HL-60 (cell line): Measurements from ENCODE around the gene KAT2B.

Source experiments
- DNase-seq, 2 experiments: peaks; one replicate each; pipeline ENCODE4 v3.0.0-alpha.2; 2010 to 2020; ENCODE audit warnings: low read depth in 1 of 2, low spot score in 1 of 2
- H3K27ac ChIP-seq: fragments of 250-450 bp; sonication (Bioruptor Pico); replicated peaks from 2 replicates; pipeline ENCODE4 v1.5.1; 2020; ENCODE audit warnings: mild to moderate bottlenecking, moderate library complexity
- H3K27me3 ChIP-seq: fragments of 250-450 bp; sonication (Bioruptor Pico); 2 replicates; pipeline ENCODE4 v1.5.1; 2021; ENCODE audit warnings: mild to moderate bottlenecking, moderate library complexity; ENCODE audit not compliant: insufficient read depth, poor library complexity, severe bottlenecking
- H3K4me3 ChIP-seq: replicated peaks from 2 replicates; pipeline ENCODE4 v1.5.1; 2011; ENCODE audit warnings: mild to moderate bottlenecking, control low read depth, low read length; ENCODE audit not compliant: insufficient read depth
- GABPA ChIP-seq: IDR thresholded peaks from 2 replicates; pipeline ENCODE4 v1.6.1; 2012; ENCODE audit warnings: low read depth
- POLR2AphosphoS5 ChIP-seq: IDR thresholded peaks from 2 replicates; pipeline ENCODE4 v1.6.1; 2012; ENCODE audit warnings: low read depth
- SPI1 ChIP-seq: IDR thresholded peaks from 2 replicates; pipeline ENCODE4 v1.6.1; 2012; ENCODE audit warnings: low read depth, mild to moderate bottlenecking, borderline replicate concordance
- TF ChIP-seq, protein P1 (sequence below): IDR thresholded peaks from one replicate; pipeline ENCODE4 v1.5.1; 2011; ENCODE audit warnings: low read length, control low read depth, inconsistent platforms; ENCODE audit not compliant: insufficient read depth
- TF ChIP-seq, protein P2 (sequence below): IDR thresholded peaks from 2 replicates; pipeline ENCODE4 v1.6.1; 2012; ENCODE audit warnings: low read depth; ENCODE audit not compliant: insufficient replicate concordance

The KAT2B gene

DNA sequence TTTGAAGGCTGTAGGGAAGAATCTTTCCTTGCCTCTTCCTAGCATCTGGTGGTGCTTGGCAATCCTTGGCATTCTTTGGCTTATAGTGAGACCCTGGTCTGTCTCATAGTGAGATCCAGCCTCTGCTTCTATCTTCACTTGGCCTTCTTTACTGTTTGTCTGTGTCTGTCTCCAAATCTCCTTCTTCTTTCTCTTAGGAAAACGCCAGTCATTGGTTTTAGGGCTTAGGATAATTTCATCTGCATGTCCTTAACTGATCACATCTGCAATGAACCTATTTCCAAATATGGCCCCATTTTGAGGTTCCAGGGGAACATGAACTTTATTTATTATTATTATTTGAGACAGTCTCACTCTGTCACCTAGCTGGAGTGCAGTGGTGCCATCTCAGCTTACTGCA lies 25.8 kb downstream of the KAT2B start:
- DNase-seq, result no peak
- TF ChIP-seq, protein P1, sequence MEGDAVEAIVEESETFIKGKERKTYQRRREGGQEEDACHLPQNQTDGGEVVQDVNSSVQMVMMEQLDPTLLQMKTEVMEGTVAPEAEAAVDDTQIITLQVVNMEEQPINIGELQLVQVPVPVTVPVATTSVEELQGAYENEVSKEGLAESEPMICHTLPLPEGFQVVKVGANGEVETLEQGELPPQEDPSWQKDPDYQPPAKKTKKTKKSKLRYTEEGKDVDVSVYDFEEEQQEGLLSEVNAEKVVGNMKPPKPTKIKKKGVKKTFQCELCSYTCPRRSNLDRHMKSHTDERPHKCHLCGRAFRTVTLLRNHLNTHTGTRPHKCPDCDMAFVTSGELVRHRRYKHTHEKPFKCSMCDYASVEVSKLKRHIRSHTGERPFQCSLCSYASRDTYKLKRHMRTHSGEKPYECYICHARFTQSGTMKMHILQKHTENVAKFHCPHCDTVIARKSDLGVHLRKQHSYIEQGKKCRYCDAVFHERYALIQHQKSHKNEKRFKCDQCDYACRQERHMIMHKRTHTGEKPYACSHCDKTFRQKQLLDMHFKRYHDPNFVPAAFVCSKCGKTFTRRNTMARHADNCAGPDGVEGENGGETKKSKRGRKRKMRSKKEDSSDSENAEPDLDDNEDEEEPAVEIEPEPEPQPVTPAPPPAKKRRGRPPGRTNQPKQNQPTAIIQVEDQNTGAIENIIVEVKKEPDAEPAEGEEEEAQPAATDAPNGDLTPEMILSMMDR, result no peak
- Histone ChIP-seq H3K27me3 (no peaks in the 10 kb centered on the region), H3K4me3 (no peak overlapping the region), H3K27ac (no peak overlapping the region)

DNA sequence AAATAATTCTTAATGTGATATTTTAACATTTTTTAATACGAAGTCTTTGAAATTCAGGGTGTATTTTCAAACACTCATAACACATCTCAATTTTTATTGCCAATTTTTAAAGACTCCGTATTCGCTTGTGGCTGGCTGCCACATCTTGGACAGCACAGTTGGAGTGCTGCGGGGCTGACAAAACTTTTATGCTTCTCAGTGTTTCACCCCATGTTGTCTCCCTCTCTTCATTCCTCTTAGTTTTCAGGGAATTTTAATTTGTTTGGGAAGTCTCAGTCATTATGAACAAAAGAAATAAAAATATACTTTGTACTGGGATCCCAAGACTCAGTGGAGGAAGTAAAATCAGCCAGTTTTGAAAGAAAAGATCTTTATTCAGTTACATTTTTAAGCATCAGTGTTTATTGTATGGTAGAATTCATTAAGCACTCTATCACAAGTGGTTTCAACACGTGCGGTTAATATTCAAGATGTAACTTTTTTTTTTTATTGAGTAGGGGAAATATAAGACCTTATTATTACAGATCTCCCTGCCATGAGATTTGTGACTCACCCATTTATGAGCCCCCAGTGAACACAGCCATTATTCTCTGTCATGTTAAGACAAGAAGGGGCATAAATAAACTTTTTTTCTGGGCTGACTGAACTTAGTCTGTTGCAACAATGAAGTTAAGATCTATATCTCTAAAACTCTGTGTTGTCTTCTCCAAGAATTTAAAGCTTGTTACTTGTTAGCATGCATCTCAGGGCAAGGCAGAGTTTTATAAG lies 26.8 kb downstream of the KAT2B start:
- Histone ChIP-seq H3K4me3 (no peak overlapping the region), H3K27me3 (no peaks in the 10 kb centered on the region), H3K27ac (no peak overlapping the region)
- no peak for DNase-seq
- TF ChIP-seq SPI1 (no peak), GABPA (no peak), POLR2AphosphoS5 (no peak)
- TF ChIP-seq, protein P2, sequence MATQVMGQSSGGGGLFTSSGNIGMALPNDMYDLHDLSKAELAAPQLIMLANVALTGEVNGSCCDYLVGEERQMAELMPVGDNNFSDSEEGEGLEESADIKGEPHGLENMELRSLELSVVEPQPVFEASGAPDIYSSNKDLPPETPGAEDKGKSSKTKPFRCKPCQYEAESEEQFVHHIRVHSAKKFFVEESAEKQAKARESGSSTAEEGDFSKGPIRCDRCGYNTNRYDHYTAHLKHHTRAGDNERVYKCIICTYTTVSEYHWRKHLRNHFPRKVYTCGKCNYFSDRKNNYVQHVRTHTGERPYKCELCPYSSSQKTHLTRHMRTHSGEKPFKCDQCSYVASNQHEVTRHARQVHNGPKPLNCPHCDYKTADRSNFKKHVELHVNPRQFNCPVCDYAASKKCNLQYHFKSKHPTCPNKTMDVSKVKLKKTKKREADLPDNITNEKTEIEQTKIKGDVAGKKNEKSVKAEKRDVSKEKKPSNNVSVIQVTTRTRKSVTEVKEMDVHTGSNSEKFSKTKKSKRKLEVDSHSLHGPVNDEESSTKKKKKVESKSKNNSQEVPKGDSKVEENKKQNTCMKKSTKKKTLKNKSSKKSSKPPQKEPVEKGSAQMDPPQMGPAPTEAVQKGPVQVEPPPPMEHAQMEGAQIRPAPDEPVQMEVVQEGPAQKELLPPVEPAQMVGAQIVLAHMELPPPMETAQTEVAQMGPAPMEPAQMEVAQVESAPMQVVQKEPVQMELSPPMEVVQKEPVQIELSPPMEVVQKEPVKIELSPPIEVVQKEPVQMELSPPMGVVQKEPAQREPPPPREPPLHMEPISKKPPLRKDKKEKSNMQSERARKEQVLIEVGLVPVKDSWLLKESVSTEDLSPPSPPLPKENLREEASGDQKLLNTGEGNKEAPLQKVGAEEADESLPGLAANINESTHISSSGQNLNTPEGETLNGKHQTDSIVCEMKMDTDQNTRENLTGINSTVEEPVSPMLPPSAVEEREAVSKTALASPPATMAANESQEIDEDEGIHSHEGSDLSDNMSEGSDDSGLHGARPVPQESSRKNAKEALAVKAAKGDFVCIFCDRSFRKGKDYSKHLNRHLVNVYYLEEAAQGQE, result no peak
- TF ChIP-seq, protein P1, result no peak

DNA sequence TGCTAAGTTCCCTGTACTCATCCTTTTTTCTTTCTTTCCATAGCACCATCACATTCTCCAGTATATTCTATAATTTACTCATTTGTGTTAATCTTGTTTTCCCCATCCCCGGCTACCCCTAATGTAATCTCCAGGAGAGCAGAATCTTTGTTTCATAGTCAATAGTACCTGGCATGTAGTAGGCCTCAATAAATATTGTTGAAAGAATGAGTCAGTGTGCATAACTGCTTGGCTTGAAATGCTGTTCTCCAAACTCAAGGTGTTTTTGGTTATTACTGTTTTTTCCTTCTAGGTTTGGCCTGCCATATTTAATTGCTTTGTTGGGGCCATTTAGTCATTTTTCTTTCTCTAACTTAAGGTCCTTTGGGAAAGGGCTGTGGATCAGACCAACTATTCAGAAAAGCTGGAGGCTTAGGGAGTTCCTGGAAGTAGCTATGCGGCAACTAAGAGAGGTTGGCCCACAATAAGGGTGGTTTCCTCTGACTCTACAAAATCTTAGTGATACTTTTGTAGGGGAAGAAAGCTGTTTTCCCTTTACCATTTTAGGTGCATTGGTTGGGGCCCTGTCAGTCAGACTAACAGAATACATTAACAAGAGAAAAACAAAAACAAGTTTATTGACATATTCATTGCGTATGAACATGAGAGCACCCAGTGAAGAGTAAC lies 28.4 kb downstream of the KAT2B start:
- H3K27me3 ChIP-seq, result no peaks in the 10 kb centered on the region
- H3K4me3 ChIP-seq, result no peak overlapping the region
- H3K27ac ChIP-seq, result no peak overlapping the region
- TF ChIP-seq, protein P2, result no peak
- TF ChIP-seq GABPA (no peak), POLR2AphosphoS5 (no peak), SPI1 (no peak)
- TF ChIP-seq, protein P1, result no peak
- DNase-seq, result no peak
